Measurements from ENCODE around the gene ENOX2.

DNA sequence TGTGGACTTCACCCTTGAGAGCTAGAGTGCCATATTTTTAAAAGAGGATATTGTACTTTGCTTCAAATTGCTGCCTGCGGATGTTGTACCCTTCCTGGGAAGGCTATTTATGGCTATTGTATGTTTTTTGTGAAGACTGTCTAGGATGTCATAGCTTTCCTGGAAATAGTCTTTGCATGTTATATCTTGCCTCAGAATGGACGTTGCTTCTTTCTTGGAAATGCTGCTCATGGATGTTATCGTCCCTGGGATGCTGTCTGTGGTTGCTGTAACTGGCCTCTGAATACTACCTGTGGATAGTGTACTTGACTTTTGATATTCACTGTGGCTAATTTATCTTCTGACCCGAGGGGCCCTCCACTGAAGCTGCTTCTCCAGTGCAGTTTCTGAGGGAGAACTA, 146.8 kb downstream of the ENOX2 start:
- TF ChIP-seq POLR2AphosphoS5 (IDR thresholded peaks at IDR 0.05; ENCODE audit: borderline replicate concordance, low read depth, low read length) (no peak), EZH2 (IDR thresholded peaks at IDR 0.05) (no peak)

All from SK-N-MC (cell line).